Mucosa of descending colon (tissue), 3 donors: ENCODE results near the gene ST8SIA5. TPM values are rescaled to one million over a fixed set of nuclear protein-coding genes. Genes with fewer than 3 reads are reported as not detected.

Experiments used
- ATAC-seq: fragments of 200-7000 bp; cut with Tn5 transposase; one replicate; pipeline ENCODE4 v1.9.1; 2020; ENCODE audit warnings: mild to moderate bottlenecking, moderate library complexity
- DNase-seq, 3 donors: peaks; one replicate each; pipeline ENCODE4 v3.0.0-alpha.2; 2020
- H3K36me3 ChIP-seq: fragments of 200-600 bp; one replicate; pipeline ENCODE4 v1.8.0; 2021; ENCODE audit warnings: low read depth, mild to moderate bottlenecking
- H3K4me1 ChIP-seq: fragments of 200-600 bp; one replicate; pipeline ENCODE4 v1.8.0; 2021; ENCODE audit warnings: low read depth, mild to moderate bottlenecking
- H3K4me3 ChIP-seq: fragments of 200-600 bp; one replicate; pipeline ENCODE4 v1.8.0; 2021; ENCODE audit warnings: mild to moderate bottlenecking
- H3K9me3 ChIP-seq: fragments of 200-600 bp; one replicate; pipeline ENCODE4 v1.8.0; 2021; ENCODE audit warnings: mild to moderate bottlenecking
- intact Hi-C, 2 donors: fragments of 100-400 bp; cut with DNase I in 1 of 2; cut with micrococcal nuclease in 1 of 2; formaldehyde crosslinking; loops; one replicate each; pipeline versions ENCODE4 v1.11.0 to v1.11.1; 2022; cut with DNase I, micrococcal nuclease
- total RNA-seq, 3 donors: library from RNA; stranded (reverse); fragmentation: NEBNext Ultra II Directional in 2 of 3; extraction: Animal tissue kit (Norgen Biotek cat#: 25700) in 2 of 3; gene quantifications; one replicate each; pipeline versions ENCODE4 v1.2.1 to v1.2.4, GENCODE V29; 2021 to 2023
- TF ChIP-seq, protein P1 (sequence below): fragments of 200-600 bp; IDR thresholded peaks from one replicate; pipeline ENCODE4 v1.8.0; 2022; ENCODE audit warnings: antibody characterized with exemption, mild to moderate bottlenecking
- donor health status: DM: no; HTN: no; CAD: no; lungs with moderate emphysema.
- donor health status: DM: no; HTN: no; CAD: no.
- donor health status: DM: no; HTN: yes; CAD: no.

The ST8SIA5 gene
- total RNA-seq, 3 donors from 2014 or later = 0.20 to 0.66 (median 0.24) TPM

DNA sequence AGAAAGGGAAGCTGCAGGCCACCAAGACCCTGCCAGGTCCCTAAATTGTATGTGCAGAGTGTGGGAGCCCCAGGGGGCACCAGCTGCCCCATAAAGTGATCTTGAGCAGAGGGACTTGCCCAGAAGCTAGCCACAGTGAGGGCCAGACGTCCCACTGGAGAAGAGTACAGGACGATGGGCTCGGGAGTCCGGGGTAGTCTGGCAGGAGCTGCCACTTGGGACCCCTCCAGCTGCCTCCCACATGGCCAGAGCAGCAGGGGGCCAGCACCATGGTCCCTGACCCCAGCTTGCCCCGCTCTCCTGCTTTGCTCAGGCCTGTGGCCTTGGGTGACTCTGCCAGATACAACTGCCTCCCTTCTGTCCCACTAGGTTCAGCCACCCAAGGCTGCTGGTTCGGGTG lies 88.2 kb downstream of the ST8SIA5 start:
- Histone ChIP-seq H3K9me3 (no peaks in the 10 kb centered on the region), H3K4me1 (no peaks in the 10 kb centered on the region), H3K36me3 (no peaks in the 10 kb centered on the region), H3K4me3 (no peak overlapping the region)
- DNase-seq = no peak
- no peak for ATAC-seq
- intact Hi-C loops = no loop called here
- TF ChIP-seq, protein P1, sequence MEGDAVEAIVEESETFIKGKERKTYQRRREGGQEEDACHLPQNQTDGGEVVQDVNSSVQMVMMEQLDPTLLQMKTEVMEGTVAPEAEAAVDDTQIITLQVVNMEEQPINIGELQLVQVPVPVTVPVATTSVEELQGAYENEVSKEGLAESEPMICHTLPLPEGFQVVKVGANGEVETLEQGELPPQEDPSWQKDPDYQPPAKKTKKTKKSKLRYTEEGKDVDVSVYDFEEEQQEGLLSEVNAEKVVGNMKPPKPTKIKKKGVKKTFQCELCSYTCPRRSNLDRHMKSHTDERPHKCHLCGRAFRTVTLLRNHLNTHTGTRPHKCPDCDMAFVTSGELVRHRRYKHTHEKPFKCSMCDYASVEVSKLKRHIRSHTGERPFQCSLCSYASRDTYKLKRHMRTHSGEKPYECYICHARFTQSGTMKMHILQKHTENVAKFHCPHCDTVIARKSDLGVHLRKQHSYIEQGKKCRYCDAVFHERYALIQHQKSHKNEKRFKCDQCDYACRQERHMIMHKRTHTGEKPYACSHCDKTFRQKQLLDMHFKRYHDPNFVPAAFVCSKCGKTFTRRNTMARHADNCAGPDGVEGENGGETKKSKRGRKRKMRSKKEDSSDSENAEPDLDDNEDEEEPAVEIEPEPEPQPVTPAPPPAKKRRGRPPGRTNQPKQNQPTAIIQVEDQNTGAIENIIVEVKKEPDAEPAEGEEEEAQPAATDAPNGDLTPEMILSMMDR = no peak

GRCh38 chr18:46668135-46668534 lies 88.7 kb downstream of the ST8SIA5 start:
- Histone ChIP-seq H3K4me1 (no peaks in the 10 kb centered on the region), H3K36me3 (no peaks in the 10 kb centered on the region), H3K4me3 (no peak overlapping the region), H3K9me3 (no peaks in the 10 kb centered on the region)
- DNase-seq = no peak
- no peak for ATAC-seq
- intact Hi-C loops = no loop called here
- TF ChIP-seq, protein P1 = no peak

GRCh38 chr18:46663539-46663938 lies 93.3 kb downstream of the ST8SIA5 start:
- no peak for ATAC-seq
- H3K4me3 ChIP-seq = no peak overlapping the region
- intact Hi-C loops = no loop called here
- DNase-seq = no peak
- H3K9me3 ChIP-seq = no peaks in the 10 kb centered on the region
- TF ChIP-seq, protein P1 = no peak
- H3K4me1 ChIP-seq = no peaks in the 10 kb centered on the region
- no peaks in the 10 kb centered on the region for H3K36me3 ChIP-seq

- DNase-seq (no peak), ATAC-seq (no peak)
- H3K4me1 ChIP-seq = no peaks in the 10 kb centered on the region
- no peak overlapping the region for H3K4me3 ChIP-seq
- H3K9me3 ChIP-seq = no peaks in the 10 kb centered on the region
- intact Hi-C loops = no loop called here
- H3K36me3 ChIP-seq = no peaks in the 10 kb centered on the region
- TF ChIP-seq, protein P1 = no peak
Measured at GRCh38 chr18:46660957-46661749, 95.7 kb downstream of the ST8SIA5 start.

GRCh38 chr18:46659484-46659883 lies 97.4 kb downstream of the ST8SIA5 start:
- no peaks in the 10 kb centered on the region for H3K4me1 ChIP-seq
- TF ChIP-seq, protein P1 = no peak
- ATAC-seq (no peak), DNase-seq (no peak)
- no peaks in the 10 kb centered on the region for H3K9me3 ChIP-seq
- H3K4me3 ChIP-seq = no peak overlapping the region
- H3K36me3 ChIP-seq = no peaks in the 10 kb centered on the region
- intact Hi-C loops = loop anchor here (5.0 kb wide), 3 partner anchors 377 to 512 kb away; a partner anchor contains a TSS
